IgD-negative memory B cell (primary cell): ENCODE results near the gene CYP4F11. TPM values are rescaled to one million over a fixed set of nuclear protein-coding genes. Genes with fewer than 3 reads are reported as not detected.
A peak's percentile ranks its signal among the peaks of the same experiment; 100 is the strongest.
"Not testable (repeated sequence)": the region's sequence is repeated elsewhere in the genome, so short reads cannot be mapped to it uniquely, and the experiment has no call there.

Experiments used
- H3K27ac Mint-ChIP-seq, 3 donors: one replicate each; pipeline ENCODE4 v1.8.0; 2020 to 2022; ENCODE audit warnings: mild to moderate bottlenecking in 3 of 3, mixed read lengths in 3 of 3, moderate library complexity in 1 of 3
- H3K27me3 Mint-ChIP-seq: one replicate; pipeline ENCODE4 v1.8.0; 2021; ENCODE audit warnings: mixed read lengths
- H3K36me3 Mint-ChIP-seq: one replicate; pipeline ENCODE4 v1.8.0; 2020; ENCODE audit warnings: mild to moderate bottlenecking, mixed read lengths
- H3K4me1 Mint-ChIP-seq, 3 donors: one replicate each; pipeline ENCODE4 v1.8.0; 2020 to 2022; ENCODE audit warnings: mixed read lengths in 3 of 3, mild to moderate bottlenecking in 1 of 3
- H3K4me3 Mint-ChIP-seq, 4 donors: one replicate each; pipeline ENCODE4 v1.8.0; 2020 to 2022; ENCODE audit warnings: mild to moderate bottlenecking in 4 of 4, mixed read lengths in 4 of 4, moderate library complexity in 3 of 4
- H3K9me3 Mint-ChIP-seq, 3 donors: one replicate each; pipeline ENCODE4 v1.8.0; 2020 to 2021; ENCODE audit warnings: mixed read lengths in 3 of 3, mild to moderate bottlenecking in 1 of 3
- polyA plus RNA-seq: library from polyadenylated mRNA; unstranded; fragments of 300-500 nt; fragmentation: Illumina TruSeq; gene quantifications from one replicate; pipeline ENCODE4 v1.2.3, GENCODE V29; 2021

Gene CYP4F11
- polyA plus RNA-seq, 1 donor from 2014 or later, result not detected

GRCh38 chr19:15902898-15903297, 31.4 kb downstream of the CYP4F11 start:
- not testable (repeated sequence) for H3K36me3 Mint-ChIP-seq, H3K4me3 Mint-ChIP-seq, H3K4me1 Mint-ChIP-seq, H3K27ac Mint-ChIP-seq
- H3K27me3 Mint-ChIP-seq, result peaks cover 30% of the 10 kb centered on the region
- peaks cover 2 to 12% (median 4%) of the 10 kb centered on the region in 3 donors for H3K9me3 Mint-ChIP-seq

DNA sequence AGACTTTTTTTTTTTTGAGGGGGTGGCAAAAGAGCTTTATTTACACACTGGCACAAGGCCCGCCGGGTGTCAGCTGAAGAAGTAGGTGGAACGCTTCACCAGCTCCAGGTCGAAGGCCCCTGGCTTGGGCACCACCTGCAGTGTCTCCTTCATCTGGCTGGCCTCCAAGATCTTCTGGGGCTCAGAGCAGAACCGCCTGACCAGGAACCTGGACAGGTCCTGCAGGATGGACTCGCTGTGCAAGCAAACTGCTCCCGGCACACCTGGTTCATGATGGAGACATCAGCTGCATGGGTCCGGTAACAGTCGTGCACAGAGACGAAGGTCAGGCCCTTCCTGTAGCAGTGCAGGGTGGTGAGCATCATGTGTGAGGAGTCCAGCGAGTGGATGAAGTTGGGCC, 32.1 kb downstream of the CYP4F11 start:
- Mint-ChIP-seq H3K4me3 (no peak overlapping the region), H3K36me3 (no peaks in the 10 kb centered on the region), H3K27ac (no peak overlapping the region), H3K4me1 (peaks cover 0 to 2% (median 2%) of the 10 kb centered on the region in 3 donors), H3K27me3 (peaks cover 27% of the 10 kb centered on the region), H3K9me3 (peaks cover 2 to 12% (median 2%) of the 10 kb centered on the region in 3 donors)

DNA sequence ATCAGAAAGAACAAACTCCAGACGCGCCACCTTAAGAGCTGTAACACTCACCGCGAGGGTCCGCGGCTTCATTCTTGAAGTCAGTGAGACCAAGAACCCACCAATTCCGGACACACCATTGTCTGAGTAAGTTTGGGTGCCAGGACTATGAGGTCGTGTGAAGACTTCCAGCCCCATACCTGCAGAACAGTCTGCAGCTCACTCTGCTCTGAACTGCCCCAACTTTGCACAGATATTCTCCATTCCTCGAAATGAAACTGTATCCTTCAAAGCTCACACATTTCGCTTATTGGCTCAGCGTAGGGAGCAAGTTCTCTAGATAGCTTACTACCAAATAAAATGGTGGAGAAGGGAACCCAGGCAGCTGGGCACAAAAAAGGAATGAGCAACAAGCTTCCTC, 33.8 kb downstream of the CYP4F11 start:
- Mint-ChIP-seq H3K4me1 (peaks cover 0 to 2% (median 2%) of the 10 kb centered on the region in 3 donors), H3K4me3 (peak overlapping the region in 1 of 4 donors; percentile 71), H3K36me3 (no peaks in the 10 kb centered on the region), H3K9me3 (peaks cover 2 to 16% (median 2%) of the 10 kb centered on the region in 3 donors), H3K27me3 (peaks cover 32% of the 10 kb centered on the region), H3K27ac (no peak overlapping the region)

GRCh38 chr19:15900032-15900431, 34.3 kb downstream of the CYP4F11 start:
- Mint-ChIP-seq H3K27me3 (peaks cover 32% of the 10 kb centered on the region), H3K9me3 (peaks cover under 1 to 16% (median 2%) of the 10 kb centered on the region in 3 donors), H3K4me3 (peak overlapping the region in 3 of 4 donors; percentile 5 to 71 (median 22))
- H3K36me3 Mint-ChIP-seq, H3K27ac Mint-ChIP-seq, H3K4me1 Mint-ChIP-seq: not testable (repeated sequence)

DNA sequence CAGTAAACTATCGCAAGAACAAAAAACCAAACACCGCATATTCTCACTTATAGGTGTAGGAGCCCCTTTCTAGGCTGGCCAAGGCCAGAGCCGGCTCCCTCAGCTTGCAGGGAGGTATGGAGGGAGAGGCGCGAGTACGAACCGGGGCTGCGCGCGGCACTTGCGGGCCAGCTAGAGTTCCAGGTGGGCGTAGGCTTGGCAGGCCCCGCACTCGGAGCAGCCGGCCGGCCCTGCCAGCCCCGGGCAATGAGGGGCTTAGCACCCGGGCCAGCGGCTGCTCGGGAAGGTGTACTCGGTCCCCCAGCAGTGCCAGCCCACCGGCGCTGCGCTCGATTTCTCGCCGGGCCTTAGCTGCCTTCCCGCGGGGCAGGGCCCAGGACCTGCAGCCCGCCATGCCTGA, 34.8 kb downstream of the CYP4F11 start:
- H3K27ac Mint-ChIP-seq, H3K4me3 Mint-ChIP-seq, H3K4me1 Mint-ChIP-seq, H3K36me3 Mint-ChIP-seq: not testable (repeated sequence)
- Mint-ChIP-seq H3K9me3 (peaks cover 0 to 13% (median 2%) of the 10 kb centered on the region in 3 donors), H3K27me3 (peaks cover 32% of the 10 kb centered on the region)

GRCh38 chr19:15897738-15898276, 36.5 kb downstream of the CYP4F11 start, which contains the start of gene CYP4F2:
CYP4F2 (minus strand) TSS chr19:15898074; CDS start chr19:15897611, 463 bp downstream.
- peaks cover 2% of the 10 kb centered on the region for H3K36me3 Mint-ChIP-seq
- H3K4me3 Mint-ChIP-seq, result peak within 1 kb of the TSS in 1 of 4 donors; percentile 42
- H3K4me1 Mint-ChIP-seq, result peaks cover 0 to 2% (median 2%) of the 10 kb centered on the region in 3 donors
- no peak within 1 kb of the TSS for H3K27ac Mint-ChIP-seq
- H3K27me3 Mint-ChIP-seq, result peaks cover 30% of the 10 kb centered on the region
- peaks cover 0 to 4% (median 2%) of the 10 kb centered on the region in 3 donors for H3K9me3 Mint-ChIP-seq

DNA sequence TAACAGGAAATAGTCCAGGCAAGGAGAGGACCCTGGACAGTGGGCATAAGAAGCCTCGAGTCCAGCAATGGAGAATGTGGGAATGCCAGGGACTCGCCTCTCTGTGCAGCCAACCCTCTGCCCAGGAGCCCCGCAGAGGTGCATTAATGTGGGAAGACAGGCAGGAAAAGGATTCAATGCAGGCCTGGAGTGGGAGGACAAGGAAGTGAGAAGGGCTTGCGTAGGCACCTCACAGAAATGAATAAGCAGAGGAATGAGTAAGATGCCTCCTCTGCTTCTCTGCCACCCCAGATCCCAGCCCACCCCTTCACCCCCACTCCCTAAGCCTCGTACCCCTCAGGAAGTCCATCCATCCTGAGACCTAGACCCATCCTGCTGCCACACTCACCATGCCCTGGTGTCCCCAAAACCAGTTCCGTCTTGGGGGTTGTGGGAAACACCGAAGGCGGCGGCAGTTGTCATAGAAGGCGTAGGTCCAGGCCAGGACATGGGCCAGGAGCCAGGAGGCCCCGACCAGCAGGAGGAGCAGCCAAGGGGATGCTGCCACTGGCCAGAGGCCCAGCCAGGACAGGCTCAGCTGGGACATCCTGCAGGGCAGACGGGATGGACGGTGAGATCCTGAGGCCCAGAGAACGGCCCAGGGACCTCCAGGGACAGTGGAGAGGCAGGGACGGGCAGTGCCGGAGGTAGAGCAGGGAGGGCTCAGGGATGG, 37.1 kb downstream of the CYP4F11 start:
- Mint-ChIP-seq H3K27me3 (peaks cover 26% of the 10 kb centered on the region), H3K9me3 (peaks cover 0 to 4% (median 2%) of the 10 kb centered on the region in 3 donors), H3K36me3 (peaks cover 2% of the 10 kb centered on the region), H3K4me1 (peaks cover 0 to 2% (median 2%) of the 10 kb centered on the region in 3 donors), H3K4me3 (no peak overlapping the region), H3K27ac (no peak overlapping the region)

DNA sequence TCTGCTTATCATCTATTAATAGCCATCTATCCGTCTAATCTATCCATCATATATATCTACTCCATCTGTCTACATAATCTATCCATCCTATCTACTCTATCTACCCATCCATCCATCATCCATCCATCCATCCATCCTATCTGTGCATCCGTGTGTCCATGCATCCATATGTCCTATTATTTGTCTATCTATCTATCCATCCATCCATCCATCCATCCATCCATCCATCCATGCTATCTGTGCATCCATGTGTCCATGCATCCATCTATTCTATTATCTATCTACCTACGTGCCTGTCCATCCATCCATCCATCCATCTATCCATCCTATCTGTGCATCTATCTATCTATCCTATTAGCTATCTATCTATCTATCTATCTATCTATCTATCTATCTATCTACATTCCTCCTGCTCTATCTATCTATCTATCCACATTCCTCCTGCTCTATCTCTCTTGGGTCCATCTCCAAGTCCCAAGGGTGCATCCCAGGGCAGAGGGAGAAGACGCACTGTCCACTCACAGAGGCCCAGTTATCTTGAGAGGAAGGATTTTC, 38.4 kb downstream of the CYP4F11 start:
- peaks cover 0 to 4% (median 2%) of the 10 kb centered on the region in 3 donors for H3K9me3 Mint-ChIP-seq
- peaks cover 2% of the 10 kb centered on the region for H3K36me3 Mint-ChIP-seq
- no peak overlapping the region for H3K4me3 Mint-ChIP-seq
- H3K27ac Mint-ChIP-seq, result no peak overlapping the region
- H3K4me1 Mint-ChIP-seq, result peaks cover 0 to 2% (median 2%) of the 10 kb centered on the region in 3 donors
- H3K27me3 Mint-ChIP-seq, result peaks cover 21% of the 10 kb centered on the region

DNA sequence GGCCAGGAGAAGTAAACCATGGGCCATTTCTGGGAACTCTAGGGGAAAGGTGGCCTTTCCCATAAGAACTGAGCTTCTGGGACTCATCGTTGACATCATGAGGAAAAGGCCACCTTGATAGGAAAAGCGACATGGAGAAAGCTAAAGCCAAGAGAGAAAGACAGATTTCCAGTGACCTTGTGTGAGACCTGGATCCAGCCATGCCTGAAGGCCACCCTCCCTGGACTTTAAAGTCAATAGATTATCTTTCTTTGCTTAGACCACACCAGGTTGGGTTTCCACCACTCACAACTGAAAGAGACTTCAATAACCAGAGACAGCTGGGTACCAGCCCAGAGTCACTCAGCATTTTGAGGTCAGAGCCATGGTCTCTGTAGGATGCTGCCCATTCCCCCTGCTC, 40.0 kb downstream of the CYP4F11 start:
- H3K36me3 Mint-ChIP-seq, result peaks cover 2% of the 10 kb centered on the region
- H3K27me3 Mint-ChIP-seq, result peaks cover 10% of the 10 kb centered on the region
- no peak overlapping the region for H3K4me3 Mint-ChIP-seq
- no peaks in the 10 kb centered on the region for H3K4me1 Mint-ChIP-seq
- H3K9me3 Mint-ChIP-seq, result peaks cover 0 to 4% (median 2%) of the 10 kb centered on the region in 3 donors
- H3K27ac Mint-ChIP-seq, result no peak overlapping the region

DNA sequence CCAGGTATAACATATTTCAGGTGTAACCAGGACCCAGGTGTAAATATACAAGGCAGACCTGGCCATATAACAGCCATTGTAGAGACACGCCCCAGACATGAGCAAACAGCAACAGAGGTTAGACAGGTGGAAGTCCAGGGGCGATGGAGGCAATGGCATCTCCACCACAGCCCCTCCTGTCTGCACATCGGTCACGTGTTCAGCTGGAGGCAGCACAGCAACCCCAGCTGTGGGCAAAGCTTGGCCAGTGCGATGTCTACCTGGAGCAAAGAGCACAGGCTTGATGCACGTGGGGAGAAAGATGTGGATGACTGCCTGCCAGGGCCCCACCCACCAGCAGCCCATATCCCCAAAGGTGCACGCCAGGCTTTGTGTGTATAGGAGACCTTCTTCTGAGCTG, 40.9 kb downstream of the CYP4F11 start:
- Mint-ChIP-seq H3K4me1 (no peaks in the 10 kb centered on the region), H3K36me3 (peaks cover 2% of the 10 kb centered on the region), H3K9me3 (peaks cover 0 to 4% (median 2%) of the 10 kb centered on the region in 3 donors), H3K4me3 (no peak overlapping the region), H3K27ac (no peak overlapping the region), H3K27me3 (peaks cover 9% of the 10 kb centered on the region)

DNA sequence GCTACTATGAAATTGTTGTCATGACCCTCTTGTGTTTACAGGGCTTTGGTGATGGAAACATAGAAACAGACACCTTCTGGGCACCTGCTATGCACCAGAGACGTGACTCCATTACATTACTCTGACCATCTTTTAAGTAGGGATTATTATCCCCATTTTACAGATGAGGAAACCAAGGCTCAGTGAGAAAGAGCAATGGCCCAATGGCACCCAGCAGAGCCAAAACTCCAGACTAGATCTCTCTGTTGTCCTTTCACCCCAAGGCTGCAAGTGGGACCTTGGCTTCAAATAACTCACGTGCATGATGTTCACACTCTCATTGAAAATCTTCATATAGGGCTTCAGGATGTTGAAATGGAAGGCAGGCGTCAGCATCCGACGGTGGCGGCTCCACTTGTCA, 42.3 kb downstream of the CYP4F11 start:
- H3K4me3 Mint-ChIP-seq, result no peak overlapping the region
- no peaks in the 10 kb centered on the region for H3K4me1 Mint-ChIP-seq
- peaks cover 9% of the 10 kb centered on the region for H3K27me3 Mint-ChIP-seq
- H3K9me3 Mint-ChIP-seq, result peaks cover 0 to 4% (median 2%) of the 10 kb centered on the region in 3 donors
- H3K27ac Mint-ChIP-seq, result no peak overlapping the region
- H3K36me3 Mint-ChIP-seq, result peaks cover 2% of the 10 kb centered on the region

DNA sequence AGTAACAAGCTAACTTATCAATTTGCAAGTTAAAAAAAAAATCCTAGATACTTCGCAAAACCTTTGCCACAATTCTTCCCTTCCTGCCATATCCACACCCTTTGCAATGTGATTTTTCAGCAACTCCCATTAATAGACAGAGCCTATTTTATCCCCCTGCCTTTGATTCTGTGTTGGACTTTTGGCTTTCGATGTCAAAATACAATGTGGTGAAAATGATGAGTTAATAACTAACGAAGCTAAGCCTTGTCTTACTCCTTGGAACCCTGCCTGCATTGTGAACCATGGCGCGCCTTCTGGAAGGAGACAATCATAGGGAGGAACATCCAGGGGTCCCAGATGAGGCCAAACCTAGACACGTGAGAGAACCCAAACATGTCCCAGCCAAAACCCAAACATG, 42.9 kb downstream of the CYP4F11 start:
- peaks cover 0 to 4% (median 2%) of the 10 kb centered on the region in 3 donors for H3K9me3 Mint-ChIP-seq
- no peaks in the 10 kb centered on the region for H3K4me1 Mint-ChIP-seq
- H3K27me3 Mint-ChIP-seq, result peaks cover 3% of the 10 kb centered on the region
- H3K36me3 Mint-ChIP-seq, result peaks cover 2% of the 10 kb centered on the region
- no peak overlapping the region for H3K27ac Mint-ChIP-seq
- H3K4me3 Mint-ChIP-seq, result no peak overlapping the region

GRCh38 chr19:15889339-15889738, 45.0 kb downstream of the CYP4F11 start:
- not testable (repeated sequence) for H3K4me1 Mint-ChIP-seq, H3K4me3 Mint-ChIP-seq, H3K9me3 Mint-ChIP-seq, H3K36me3 Mint-ChIP-seq, H3K27me3 Mint-ChIP-seq, H3K27ac Mint-ChIP-seq

DNA sequence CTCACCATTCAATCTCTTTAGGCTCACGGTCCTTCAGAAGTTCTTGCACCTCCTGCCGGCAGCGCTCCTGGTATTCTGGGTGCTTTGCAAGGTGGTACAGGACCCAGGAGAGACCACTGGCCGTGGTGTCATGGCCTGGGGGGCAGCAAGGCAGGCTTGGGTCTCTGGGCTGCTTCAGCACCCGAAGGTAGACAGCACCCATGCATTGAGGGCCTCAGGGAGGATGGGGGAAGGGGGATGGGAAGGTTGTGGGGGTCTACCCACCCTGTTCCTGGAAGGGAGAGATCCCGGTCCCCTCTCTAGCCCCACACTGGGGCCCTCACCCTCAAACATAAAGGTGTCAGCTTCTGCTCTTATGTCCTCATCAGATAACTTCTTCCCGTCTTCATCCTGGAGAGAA, 48.4 kb downstream of the CYP4F11 start:
- no peaks in the 10 kb centered on the region for H3K36me3 Mint-ChIP-seq
- H3K27ac Mint-ChIP-seq, result no peak overlapping the region
- H3K4me3 Mint-ChIP-seq, result no peak overlapping the region
- peaks cover 14% of the 10 kb centered on the region for H3K27me3 Mint-ChIP-seq
- H3K9me3 Mint-ChIP-seq, result peaks cover 0 to under 1% (median under 1%) of the 10 kb centered on the region in 3 donors
- H3K4me1 Mint-ChIP-seq, result no peaks in the 10 kb centered on the region

DNA sequence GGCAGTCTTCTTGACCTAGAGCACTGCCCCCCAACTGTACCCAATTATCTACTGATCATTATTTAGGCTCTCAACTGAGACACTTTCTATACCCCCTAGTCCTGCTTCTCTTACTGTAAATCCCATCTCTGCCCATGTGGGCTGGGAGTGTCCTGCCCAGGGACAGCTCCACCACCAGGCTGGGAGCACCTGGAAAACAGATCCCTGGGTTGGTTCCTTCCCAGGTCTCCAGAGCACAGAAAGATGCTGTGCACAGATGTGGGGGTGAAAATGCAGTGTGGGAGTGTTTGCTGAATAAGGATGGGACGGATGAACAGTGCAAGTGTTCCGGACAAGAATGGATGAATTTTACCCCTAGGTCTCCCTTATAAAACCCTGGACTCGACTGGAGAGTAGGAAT, 49.2 kb downstream of the CYP4F11 start:
- no peaks in the 10 kb centered on the region for H3K36me3 Mint-ChIP-seq
- H3K9me3 Mint-ChIP-seq, result peaks cover 0 to 3% (median 3%) of the 10 kb centered on the region in 3 donors
- no peak overlapping the region for H3K4me3 Mint-ChIP-seq
- peaks cover 15% of the 10 kb centered on the region for H3K27me3 Mint-ChIP-seq
- H3K27ac Mint-ChIP-seq, result no peak overlapping the region
- H3K4me1 Mint-ChIP-seq, result no peaks in the 10 kb centered on the region
